ENCODE measurements around the gene MFGE8.

- TF ChIP-seq, protein P1, sequence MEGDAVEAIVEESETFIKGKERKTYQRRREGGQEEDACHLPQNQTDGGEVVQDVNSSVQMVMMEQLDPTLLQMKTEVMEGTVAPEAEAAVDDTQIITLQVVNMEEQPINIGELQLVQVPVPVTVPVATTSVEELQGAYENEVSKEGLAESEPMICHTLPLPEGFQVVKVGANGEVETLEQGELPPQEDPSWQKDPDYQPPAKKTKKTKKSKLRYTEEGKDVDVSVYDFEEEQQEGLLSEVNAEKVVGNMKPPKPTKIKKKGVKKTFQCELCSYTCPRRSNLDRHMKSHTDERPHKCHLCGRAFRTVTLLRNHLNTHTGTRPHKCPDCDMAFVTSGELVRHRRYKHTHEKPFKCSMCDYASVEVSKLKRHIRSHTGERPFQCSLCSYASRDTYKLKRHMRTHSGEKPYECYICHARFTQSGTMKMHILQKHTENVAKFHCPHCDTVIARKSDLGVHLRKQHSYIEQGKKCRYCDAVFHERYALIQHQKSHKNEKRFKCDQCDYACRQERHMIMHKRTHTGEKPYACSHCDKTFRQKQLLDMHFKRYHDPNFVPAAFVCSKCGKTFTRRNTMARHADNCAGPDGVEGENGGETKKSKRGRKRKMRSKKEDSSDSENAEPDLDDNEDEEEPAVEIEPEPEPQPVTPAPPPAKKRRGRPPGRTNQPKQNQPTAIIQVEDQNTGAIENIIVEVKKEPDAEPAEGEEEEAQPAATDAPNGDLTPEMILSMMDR (IDR thresholded peaks at IDR 0.05) = no peak
- TF ChIP-seq POLR2A (IDR thresholded peaks at IDR 0.05) = no peak
These were observed 43.7 kb upstream of the MFGE8 start for GRCh38 chr15:88956906-88957305.
